Forelimb muscle (tissue), 1 donor: ENCODE measurements around the gene STN1. TPM values are rescaled to one million over a fixed set of nuclear protein-coding genes. Genes with fewer than 3 reads are reported as not detected.

Experiments used
- DNase-seq: peaks from one replicate; pipeline ENCODE4 v3.0.0-alpha.2; 2013; ENCODE audit warnings: low read depth
- polyA plus RNA-seq: library from polyadenylated mRNA; unstranded; fragments of 120-200 nt; gene quantifications from one replicate; pipeline ENCODE4 v1.2.1, GENCODE V29; 2013; ENCODE audit not compliant: insufficient read length

Gene STN1
- polyA plus RNA-seq: 21.7 TPM

- peak; percentile 84 for DNase-seq
Observed at GRCh38 chr10:103918053-103918846, at the start of gene STN1. STN1 (minus strand) TSS chr10:103918184; CDS start chr10:103917594, 590 bp downstream.

GRCh38 chr10:103967448-103968071, 49.6 kb upstream of the STN1 start:
- DNase-seq: peak; percentile 22

- peak; percentile 69 for DNase-seq
Observed at GRCh38 chr10:103966671-103967447, 48.9 kb upstream of the STN1 start, which contains the start of gene SLK. SLK (plus strand) TSS chr10:103967140; CDS start chr10:103967746, 606 bp downstream.

- no peak for DNase-seq
Observed at GRCh38 chr10:103960103-103960502, 42.1 kb upstream of the STN1 start.

GRCh38 chr10:103958996-103959395, 41.0 kb upstream of the STN1 start:
- no peak for DNase-seq

- DNase-seq: no peak
Observed at GRCh38 chr10:103954543-103954942, 36.6 kb upstream of the STN1 start.

GRCh38 chr10:103951942-103952341, 34.0 kb upstream of the STN1 start:
- DNase-seq: no peak

- DNase-seq: no peak
Observed at GRCh38 chr10:103951183-103951582, 33.2 kb upstream of the STN1 start.

GRCh38 chr10:103949728-103950127, 31.7 kb upstream of the STN1 start:
- DNase-seq: no peak

- DNase-seq: no peak
Observed at GRCh38 chr10:103947799-103948516, 30.0 kb upstream of the STN1 start.

GRCh38 chr10:103942866-103943265, 24.9 kb upstream of the STN1 start:
- DNase-seq: no peak

GRCh38 chr10:103941801-103942200, 23.8 kb upstream of the STN1 start:
- DNase-seq: no peak

- no peak for DNase-seq
Observed at GRCh38 chr10:103939522-103939921, 21.5 kb upstream of the STN1 start.

GRCh38 chr10:103936022-103936421, 18.0 kb upstream of the STN1 start:
- DNase-seq: no peak

- DNase-seq: no peak
Observed at GRCh38 chr10:103934308-103934707, 16.3 kb upstream of the STN1 start.

- DNase-seq: no peak
Observed at GRCh38 chr10:103933557-103934121, 15.7 kb upstream of the STN1 start.

- no peak for DNase-seq
Observed at GRCh38 chr10:103932971-103933370, 15.0 kb upstream of the STN1 start.

GRCh38 chr10:103932271-103932670, 14.3 kb upstream of the STN1 start:
- no peak for DNase-seq

- DNase-seq: no peak
Observed at GRCh38 chr10:103931603-103932002, 13.6 kb upstream of the STN1 start.

- DNase-seq: no peak
Observed at GRCh38 chr10:103930881-103931280, 12.9 kb upstream of the STN1 start.

- DNase-seq: no peak
Observed at GRCh38 chr10:103930449-103930848, 12.5 kb upstream of the STN1 start.
